Endothelial cell of umbilical vein (primary cell): ENCODE measurements around the gene FHOD3. TPM values are rescaled to one million over a fixed set of nuclear protein-coding genes. Genes with fewer than 3 reads are reported as not detected.

Source experiments
- BruUV-seq: library from RNA; stranded (reverse); fragments of 400-500 nt; replicated peaks from 2 replicates; lab custom pipeline; 2021; lab: Mats Ljungman, UMichigan
- CTCF ChIA-PET: fragments of 300-600, 350-600 bp; sonication (Branson Sonifier 250); formaldehyde crosslinking; loops from one replicate; lab custom pipeline; 2021; ENCODE audit warnings: antibody characterized with exemption, inconsistent platforms; lab: Charles Lee
- POLR2A ChIA-PET: fragments of 300-600, 350-600 bp; sonication (Branson Sonifier 250); formaldehyde crosslinking; loops from one replicate; lab custom pipeline; 2021; ENCODE audit warnings: antibody characterized with exemption, inconsistent platforms; lab: Charles Lee
- DNase-seq: peaks from one replicate; pipeline ENCODE4 v3.0.0-alpha.2; 2011; ENCODE audit warnings: low read depth, low spot score
- FAIRE-seq: peaks from 2 replicates; lab custom pipeline; 2011; peaks lifted over from hg19 to GRCh38; lab: Jason Lieb, UNC
- H2AFZ ChIP-seq: 2 replicates; pipeline ENCODE4 v1.6.0; 2012; ENCODE audit warnings: low read depth, low read length, control low read depth, inconsistent platforms
- H3K27ac ChIP-seq: 2 replicates; pipeline ENCODE4 v1.5.1; 2011; ENCODE audit warnings: low read depth, mild to moderate bottlenecking, control low read depth, low read length, moderate library complexity; ENCODE audit not compliant: insufficient read depth
- H3K27me3 ChIP-seq, 2 experiments: 2 replicates each; pipeline versions ENCODE4 v1.6.0 to v1.6.1; 2011; ENCODE audit warnings: low read length in 2 of 2, mixed read lengths in 1 of 2; ENCODE audit not compliant: control insufficient read depth in 2 of 2, insufficient read depth in 2 of 2
- H3K36me3 ChIP-seq, 2 experiments: 2 replicates in 1 of 2; 3 replicates in 1 of 2; pipeline ENCODE4 v1.5.1; 2011; ENCODE audit warnings: low read length in 2 of 2, mild to moderate bottlenecking in 1 of 2, moderate library complexity in 1 of 2; ENCODE audit not compliant: control insufficient read depth in 2 of 2, insufficient read depth in 2 of 2; ENCODE audit errors: extremely low read depth in 1 of 2
- H3K4me1 ChIP-seq: 3 replicates; pipeline ENCODE4 v1.5.1; 2011; ENCODE audit warnings: mild to moderate bottlenecking, low read length; ENCODE audit not compliant: control insufficient read depth, insufficient read depth; ENCODE audit errors: extremely low read depth
- H3K4me2 ChIP-seq: 2 replicates; pipeline ENCODE4 v1.6.1; 2011; ENCODE audit warnings: low read length, control low read depth, mixed read lengths; ENCODE audit not compliant: insufficient read depth
- H3K4me3 ChIP-seq, 3 experiments: fragments of 200-600 bp in 1 of 3; sonication (generic), shearing (Covaris generic) in 1 of 3; replicated peaks in 1 of 3; 2 replicates each; pipeline ENCODE4 v1.5.1; 2011 to 2016; ENCODE audit warnings: control low read depth in 3 of 3, low read length in 3 of 3, mild to moderate bottlenecking in 2 of 3, inconsistent platforms in 1 of 3, low read depth in 1 of 3, moderate library complexity in 1 of 3; ENCODE audit not compliant: insufficient read depth in 1 of 3
- H3K79me2 ChIP-seq: 2 replicates; pipeline ENCODE4 v1.6.0; 2012; ENCODE audit warnings: low read length, inconsistent platforms; ENCODE audit not compliant: control insufficient read depth, insufficient read depth
- H3K9ac ChIP-seq: replicated peaks from 2 replicates; pipeline ENCODE3; 2011; ENCODE audit warnings: low read length, control low read depth; ENCODE audit not compliant: insufficient read depth; ENCODE audit errors: extremely low read depth
- H3K9me1 ChIP-seq: replicated peaks from 3 replicates; pipeline ENCODE4 v1.6.0; 2011; ENCODE audit warnings: mild to moderate bottlenecking, low read length; ENCODE audit not compliant: control insufficient read depth, insufficient read depth; ENCODE audit errors: extremely low read depth
- H3K9me3 ChIP-seq: replicated peaks from 2 replicates; pipeline ENCODE4 v1.5.1; 2012; ENCODE audit warnings: low read length, inconsistent platforms; ENCODE audit not compliant: control insufficient read depth, insufficient read depth
- H4K20me1 ChIP-seq: replicated peaks from 2 replicates; pipeline ENCODE3; 2011; ENCODE audit warnings: mild to moderate bottlenecking, low read length; ENCODE audit not compliant: control insufficient read depth, insufficient read depth; ENCODE audit errors: extremely low read depth
- CTCF ChIP-seq, 2 donors: IDR thresholded peaks; 1 replicate in 1 of 2; 2 replicates in 1 of 2; pipeline ENCODE4 v1.5.1; 2011; ENCODE audit warnings: low read length in 2 of 2, mild to moderate bottlenecking in 2 of 2, moderate library complexity in 2 of 2, control low read depth in 1 of 2, inconsistent platforms in 1 of 2, low read depth in 1 of 2; ENCODE audit not compliant: insufficient read depth in 1 of 2; ENCODE audit errors: extremely low read depth in 1 of 2
- EZH2 ChIP-seq: IDR thresholded peaks from 2 replicates; pipeline ENCODE4 v1.6.1; 2012; ENCODE audit warnings: borderline replicate concordance, low read depth, mild to moderate bottlenecking, moderate library complexity, low read length, inconsistent platforms; ENCODE audit not compliant: severe bottlenecking
- FOS ChIP-seq: IDR thresholded peaks from 2 replicates; pipeline ENCODE4 v1.6.1; 2011; ENCODE audit warnings: mild to moderate bottlenecking, low read length, moderate library complexity, borderline replicate concordance; ENCODE audit not compliant: insufficient read depth
- GATA2 ChIP-seq: IDR thresholded peaks from 2 replicates; pipeline ENCODE4 v1.7.0; 2011; ENCODE audit warnings: low read depth, mild to moderate bottlenecking, moderate library complexity, mixed read lengths, low read length; ENCODE audit not compliant: insufficient read length, insufficient read depth
- JUN ChIP-seq: IDR thresholded peaks from 2 replicates; pipeline ENCODE4 v1.6.1; 2011; ENCODE audit warnings: borderline replicate concordance, low read depth; ENCODE audit not compliant: insufficient read length, insufficient read depth
- MAX ChIP-seq: IDR thresholded peaks from 2 replicates; pipeline ENCODE4 v1.6.1; 2011; ENCODE audit not compliant: insufficient read depth, insufficient read length
- MYC ChIP-seq: IDR thresholded peaks from one replicate; pipeline ENCODE4 v1.6.1; 2011; ENCODE audit warnings: mild to moderate bottlenecking, low read depth, low read length
- POLR2A ChIP-seq: IDR thresholded peaks from 2 replicates; pipeline ENCODE4 v1.6.1; 2012; ENCODE audit warnings: low read depth, mild to moderate bottlenecking, control low read depth, low read length
- POLR2AphosphoS5 ChIP-seq: IDR thresholded peaks from 2 replicates; pipeline ENCODE4 v1.6.1; 2012; ENCODE audit warnings: low read depth, mild to moderate bottlenecking, control low read depth, low read length, moderate library complexity; ENCODE audit not compliant: insufficient read depth
- dilution Hi-C: fragments of 300-500 bp; cut with MboI; formaldehyde crosslinking; loops from one replicate; pipeline ENCODE4 v1.15.0; 2019; ENCODE audit warnings: low sequenced_read_pairs; ENCODE audit not compliant: extremely low pct_ligation_motif_present
- intact Hi-C: fragments of 100-400 bp; cut with micrococcal nuclease; formaldehyde crosslinking; loops from one replicate; pipeline ENCODE4 v1.10.0; 2022
- polyA plus RNA-seq, 4 experiments: library from polyadenylated mRNA; depleted of rRNA in 3 of 4; stranded (reverse) in 3 of 4; unstranded in 1 of 4; fragments of >200 nt; gene quantifications; 2 replicates each; pipeline versions ENCODE4 v1.2.1 to v1.2.3, GENCODE V29; 2011 to 2012; ENCODE audit warnings: missing spikeins in 1 of 4
- total RNA-seq: library from RNA; stranded (reverse); gene quantifications from 2 replicates; pipeline ENCODE4 v1.2.3, GENCODE V29; 2021

Gene FHOD3
- total and polyA plus RNA-seq, 2 donors (not counting 3 experiments of a cell fraction or from before 2014, with no cell fraction given): 0.06 to 1.5 TPM

GRCh38 chr18:36348971-36349417, 51.5 kb downstream of the FHOD3 start:
- ChIA-PET POLR2A (no interaction called here), CTCF (interaction anchor here (0.9 kb wide), 1 partner anchor 21 kb away, joined by 3 read pairs; no protein-coding TSS in a partner anchor)
- Histone ChIP-seq H3K9me3 (no peaks in the 10 kb centered on the region), H2AFZ (no peak overlapping the region), H3K79me2 (no peaks in the 10 kb centered on the region), H3K36me3 (no peaks in the 10 kb centered on the region), H3K4me1 (no peaks in the 10 kb centered on the region), H3K27me3 (no peaks in the 10 kb centered on the region), H4K20me1 (no peaks in the 10 kb centered on the region), H3K4me3 (no peak overlapping the region), H3K4me2 (no peak overlapping the region), H3K9me1 (no peaks in the 10 kb centered on the region), H3K27ac (no peak overlapping the region), H3K9ac (no peak overlapping the region)
- dilution Hi-C loops (no loop called here), intact Hi-C loops (no loop called here)
- DNase-seq (no peak), FAIRE-seq (no peak)
- TF ChIP-seq CTCF (IDR thresholded peaks at IDR 0.05; ENCODE audit: extremely low read depth in 1 of 2, insufficient read depth in 1 of 2, low read depth in 1 of 2, low read length in 2 of 2) (no peak), JUN (no peak), EZH2 (no peak), MAX (no peak), MYC (no peak), POLR2AphosphoS5 (no peak), POLR2A (no peak), GATA2 (no peak), FOS (no peak)
- BruUV-seq: no TSS peak
